Measurements from ENCODE around the gene LIG1. TPM values are rescaled to one million over a fixed set of nuclear protein-coding genes. Genes with fewer than 3 reads are reported as not detected.

LIG1 gene
- 10 to 100 TPM; 12.8 to 54.4 (median 24.0) TPM for total RNA-seq

- ATAC-seq (replicated peaks in 6 of 8) = peak; percentile 87 to 94 (median 90)
- H3K4me1 ChIP-seq (replicated peaks in 1 of 2) = peaks cover 8% of the 10 kb centered on the region in 2 donors
- in situ Hi-C loops (cut with MboI; ENCODE audit: low pct_unique_long_range_greater_than_20kb in 2 of 9, low sequenced_read_pairs in 9 of 9, unreplicated experiment in 9 of 9) = loop anchor here in 3 of 9 experiments (25.0 kb wide), 1 partner anchor 208 kb away; no protein-coding TSS in a partner anchor
- WGBS, 10 experiments = 0% methylated on average over 1 to 2 of the region's 82 CpGs; no CpG with 5 or more reads in 7 of the 10 experiments
- peak within 1 kb of the TSS; percentile 58 to 77 (median 68) for H3K4me3 ChIP-seq
- H3K27ac ChIP-seq = peak within 1 kb of the TSS; percentile 91 to 94
Observed at GRCh38 chr19:48169939-48170803, at the start of gene LIG1, which contains the start of gene ZSWIM9. Gene LIG1, minus strand, starts transcription at chr19:48170344. Its CDS starts 4,778 bp downstream, at chr19:48165566. Gene ZSWIM9, plus strand, starts transcription at chr19:48170680. Its CDS starts 1,123 bp downstream, at chr19:48171803.

- in situ Hi-C loops (cut with MboI; ENCODE audit: low pct_unique_long_range_greater_than_20kb in 2 of 9, low sequenced_read_pairs in 9 of 9, unreplicated experiment in 9 of 9) = no loop called here
- H3K4me3 ChIP-seq = no peak overlapping the region
- peak overlapping the region in 1 of 2 donors; percentile 48 for H3K27ac ChIP-seq
- peak in 4 of 8 experiments; percentile 20 to 77 (median 56) for ATAC-seq (replicated peaks in 6 of 8)
- whole genome bisulfite sequencing, 10 experiments = 43 to 77% (median 61%) methylated on average over 2 to 6 of the region's 6 CpGs; no CpG with 5 or more reads in 2 of the 10 experiments
- peaks cover 0 to 12% of the 10 kb centered on the region in 2 donors for H3K4me1 ChIP-seq (replicated peaks in 1 of 2)
Observed at GRCh38 chr19:48218997-48219396, 48.9 kb upstream of the LIG1 start.

DNA sequence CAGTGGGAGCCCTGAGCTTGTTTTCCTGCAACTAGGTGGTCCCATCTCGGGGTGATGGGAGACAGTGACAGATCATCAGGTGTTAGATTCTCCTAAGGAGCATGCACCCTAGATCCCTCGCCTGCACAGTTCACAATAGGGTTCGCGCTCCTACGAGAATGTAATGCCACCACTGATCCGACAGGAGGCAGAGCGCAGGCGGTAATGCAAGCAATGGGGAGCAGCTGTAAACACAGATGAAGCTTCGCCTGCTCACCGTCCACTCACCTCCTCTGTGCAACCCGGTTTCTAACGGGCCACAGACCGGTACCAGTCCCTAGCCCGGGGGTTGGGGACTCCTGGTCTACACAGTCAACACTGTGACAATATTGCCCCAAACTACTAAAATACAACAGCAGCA, 46.8 kb upstream of the LIG1 start:
- Histone ChIP-seq H3K4me1 (replicated peaks in 1 of 2) (peaks cover 0 to 12% of the 10 kb centered on the region in 2 donors), H3K4me3 (no peak overlapping the region), H3K27ac (no peak overlapping the region)
- in situ Hi-C loops (cut with MboI; ENCODE audit: low pct_unique_long_range_greater_than_20kb in 2 of 9, low sequenced_read_pairs in 9 of 9, unreplicated experiment in 9 of 9) = no loop called here
- 66 to 100% (median 88%) methylated on average over 2 to 12 of the region's 14 CpGs; no CpG with 5 or more reads in 5 of the 10 experiments for whole genome bisulfite sequencing, 10 experiments
- no peak for ATAC-seq (replicated peaks in 6 of 8)

DNA sequence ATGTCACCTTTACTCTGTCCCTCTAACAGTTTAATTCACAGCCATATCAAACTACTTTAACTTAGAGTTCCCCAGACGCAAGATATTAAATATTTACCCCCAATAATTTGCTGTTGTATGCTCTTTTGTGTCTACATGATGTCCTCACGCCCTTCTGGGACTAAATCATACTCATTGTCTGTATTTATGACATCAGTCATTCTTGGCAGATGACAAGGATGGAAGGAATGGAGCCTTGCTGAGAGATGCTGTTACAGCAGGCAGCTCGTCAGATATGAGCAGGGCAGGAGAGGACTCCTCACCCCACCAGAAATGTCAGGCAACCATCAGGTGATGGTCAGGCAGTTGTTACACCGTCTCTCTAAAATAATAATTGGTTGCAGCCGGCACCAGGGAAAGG, 43.8 kb upstream of the LIG1 start:
- 60 to 100% (median 92%) methylated on average over 1 to 5 of the region's 5 CpGs; no CpG with 5 or more reads in 1 of the 10 experiments for WGBS, 10 experiments
- Histone ChIP-seq H3K4me1 (replicated peaks in 1 of 2) (peaks cover 0 to 6% of the 10 kb centered on the region in 2 donors), H3K4me3 (no peak overlapping the region), H3K27ac (no peak overlapping the region)
- in situ Hi-C loops (cut with MboI; ENCODE audit: low pct_unique_long_range_greater_than_20kb in 2 of 9, low sequenced_read_pairs in 9 of 9, unreplicated experiment in 9 of 9) = no loop called here
- ATAC-seq (replicated peaks in 6 of 8) = no peak

DNA sequence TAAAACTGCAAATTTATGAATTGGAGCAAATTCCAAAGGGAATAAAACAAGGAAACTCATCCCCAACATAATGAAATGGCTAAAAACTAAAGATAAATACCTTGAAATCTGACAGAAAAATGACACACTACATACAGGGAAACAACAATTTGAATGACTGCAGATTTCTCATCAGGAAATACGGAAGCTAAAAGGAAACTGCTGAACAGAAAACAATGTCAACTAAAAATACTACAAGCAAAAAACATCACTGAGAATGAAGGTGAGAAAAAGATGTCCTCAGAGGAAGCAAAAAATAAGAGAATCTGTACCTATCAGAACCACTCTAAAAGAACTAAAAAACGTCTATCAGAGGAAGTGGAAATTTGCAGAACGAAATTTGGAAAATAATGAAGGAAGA, 39.9 kb upstream of the LIG1 start:
- Histone ChIP-seq H3K4me1 (replicated peaks in 1 of 2) (no peaks in the 10 kb centered on the region), H3K4me3 (no peak overlapping the region), H3K27ac (no peak overlapping the region)
- no peak for ATAC-seq (replicated peaks in 6 of 8)
- in situ Hi-C loops (cut with MboI; ENCODE audit: low pct_unique_long_range_greater_than_20kb in 2 of 9, low sequenced_read_pairs in 9 of 9, unreplicated experiment in 9 of 9) = no loop called here
- 51 to 100% (median 81%) methylated on average over 1 to 3 of the region's 3 CpGs for WGBS, 10 experiments

DNA sequence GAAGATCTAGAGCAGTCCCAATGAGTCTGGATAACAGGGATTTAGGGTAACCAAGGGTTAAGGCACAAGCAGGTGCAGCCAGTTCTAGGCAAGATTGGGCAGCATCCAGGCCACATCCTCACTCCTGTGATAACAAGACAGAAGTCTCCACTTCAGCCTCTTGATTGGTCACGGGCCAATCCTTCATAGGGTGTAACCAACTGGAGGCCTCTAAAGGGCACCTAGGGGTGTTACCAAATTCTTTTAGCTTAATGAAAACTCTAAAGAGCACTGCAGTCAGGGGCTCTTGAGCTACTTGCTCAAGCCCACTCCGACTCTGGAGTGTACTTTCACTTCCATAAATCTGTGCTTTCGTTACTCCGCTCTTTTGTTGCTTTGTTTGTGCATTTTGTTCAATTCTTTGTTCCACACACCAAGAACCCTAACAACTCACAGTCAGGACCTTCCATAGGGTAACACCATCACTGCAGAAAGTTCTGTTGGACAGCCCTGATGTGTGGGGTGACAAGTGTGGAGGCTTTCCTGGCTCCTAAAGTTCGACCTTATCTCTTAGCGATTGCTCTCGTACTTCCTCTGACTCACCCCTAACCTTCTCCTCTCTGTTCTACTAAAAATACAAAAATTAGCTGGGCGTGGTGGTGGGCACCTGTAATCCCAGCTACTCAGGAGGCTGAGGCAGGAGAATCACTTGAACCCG, 36.4 kb upstream of the LIG1 start:
- ATAC-seq (replicated peaks in 6 of 8) = no peak
- no peak overlapping the region for H3K4me3 ChIP-seq
- no peak overlapping the region for H3K27ac ChIP-seq
- H3K4me1 ChIP-seq (replicated peaks in 1 of 2) = peaks cover 5% of the 10 kb centered on the region in 2 donors
- WGBS, 10 experiments = 90 to 100% (median 97%) methylated on average over 2 to 6 of the region's 9 CpGs; no CpG with 5 or more reads in 2 of the 10 experiments
- in situ Hi-C loops (cut with MboI; ENCODE audit: low pct_unique_long_range_greater_than_20kb in 2 of 9, low sequenced_read_pairs in 9 of 9, unreplicated experiment in 9 of 9) = no loop called here

- WGBS, 10 experiments = 0 to 2% (median 0%) methylated on average over 1 to 24 of the region's 34 CpGs; no CpG with 5 or more reads in 1 of the 10 experiments
- Histone ChIP-seq H3K27ac (peak overlapping the region; percentile 0 to 31), H3K4me3 (peak overlapping the region; percentile 33 to 44 (median 34)), H3K4me1 (replicated peaks in 1 of 2) (peaks cover 5% of the 10 kb centered on the region in 2 donors)
- in situ Hi-C loops (cut with MboI; ENCODE audit: low pct_unique_long_range_greater_than_20kb in 2 of 9, low sequenced_read_pairs in 9 of 9, unreplicated experiment in 9 of 9) = no loop called here
- ATAC-seq (replicated peaks in 6 of 8) = peak; percentile 95 to 98 (median 97)
Observed at GRCh38 chr19:48203794-48204628, 33.9 kb upstream of the LIG1 start.

DNA sequence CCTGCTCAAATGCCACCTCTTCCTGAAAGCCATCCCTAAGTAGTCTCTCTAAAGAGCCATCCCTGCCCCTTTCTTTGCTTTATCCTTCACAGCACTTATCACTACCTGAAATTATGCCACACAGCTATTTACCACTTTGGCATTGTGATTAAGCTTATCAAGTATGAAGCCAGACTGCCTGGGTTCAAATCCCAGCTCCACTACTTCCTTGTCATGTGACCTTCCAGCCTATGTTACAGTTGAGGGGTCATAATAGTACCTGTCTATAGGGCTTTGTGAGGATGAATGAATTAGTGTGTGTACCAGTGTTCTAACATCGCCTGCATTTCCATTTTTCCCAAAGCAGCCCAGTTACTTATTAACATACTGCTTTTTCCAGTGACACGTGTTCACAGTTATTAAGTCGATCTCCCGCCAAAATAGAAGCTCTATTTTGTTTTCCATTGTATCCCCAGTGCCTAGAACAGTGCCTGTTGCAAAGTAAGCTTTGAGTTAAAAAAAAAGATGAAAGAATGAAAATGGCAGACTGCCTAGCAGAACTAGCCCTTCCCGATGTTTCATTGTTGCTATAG, 33.2 kb upstream of the LIG1 start:
- in situ Hi-C loops (cut with MboI; ENCODE audit: low pct_unique_long_range_greater_than_20kb in 2 of 9, low sequenced_read_pairs in 9 of 9, unreplicated experiment in 9 of 9) = no loop called here
- no peak for ATAC-seq (replicated peaks in 6 of 8)
- WGBS, 10 experiments = 0 to 40% (median 2%) methylated on average over 1 to 5 of the region's 5 CpGs
- H3K4me1 ChIP-seq (replicated peaks in 1 of 2) = peaks cover 5% of the 10 kb centered on the region in 2 donors
- peak overlapping the region; percentile 0 to 31 for H3K27ac ChIP-seq
- peak overlapping the region; percentile 20 to 44 (median 28) for H3K4me3 ChIP-seq

DNA sequence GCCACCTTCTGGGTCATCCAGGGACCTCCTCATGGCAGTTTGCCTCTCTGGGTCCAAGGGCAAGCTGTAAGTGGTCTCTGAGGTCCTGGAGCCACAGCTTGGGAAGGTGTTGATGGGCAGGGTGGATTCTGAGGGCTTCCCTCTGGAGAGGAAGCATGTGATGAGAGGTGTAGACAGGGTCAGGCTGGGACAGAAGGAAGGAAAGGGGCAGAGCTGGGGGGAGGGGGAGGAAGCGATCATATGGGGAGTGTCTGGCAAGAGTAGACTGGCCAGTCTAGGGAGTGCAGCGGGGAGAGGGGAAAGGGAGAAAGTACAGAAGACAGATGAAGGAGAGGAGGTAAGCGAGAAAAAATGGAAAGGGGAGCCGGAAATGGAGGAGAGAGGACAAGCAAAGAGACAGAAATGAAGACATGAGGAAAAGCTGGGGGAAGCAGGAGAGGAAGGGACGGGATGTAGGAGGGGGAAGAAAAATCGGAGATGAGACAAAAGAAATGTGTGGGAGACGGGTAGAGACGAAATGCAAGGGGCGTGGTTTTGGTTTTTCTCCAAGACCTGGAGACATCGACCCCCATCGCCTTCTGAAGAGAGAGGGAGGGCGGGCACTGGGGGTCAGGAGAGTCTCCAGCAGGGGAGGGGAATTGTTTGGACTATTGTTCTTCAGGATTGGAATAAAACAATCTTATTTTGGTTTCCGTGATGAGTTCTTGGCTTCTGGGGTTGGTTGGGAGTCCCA, 27.0 kb upstream of the LIG1 start:
- in situ Hi-C loops (cut with MboI; ENCODE audit: low pct_unique_long_range_greater_than_20kb in 2 of 9, low sequenced_read_pairs in 9 of 9, unreplicated experiment in 9 of 9) = no loop called here
- peaks cover 8 to 17% of the 10 kb centered on the region in 2 donors for H3K4me1 ChIP-seq (replicated peaks in 1 of 2)
- no peak overlapping the region for H3K27ac ChIP-seq
- 13 to 86% (median 65%) methylated on average over 2 to 12 of the region's 13 CpGs; no CpG with 5 or more reads in 3 of the 10 experiments for WGBS, 10 experiments
- no peak overlapping the region for H3K4me3 ChIP-seq
- peak in 7 of 8 experiments; percentile 18 to 63 (median 37) for ATAC-seq (replicated peaks in 6 of 8)

GRCh38 chr19:48196321-48196763, 26.2 kb upstream of the LIG1 start:
- in situ Hi-C loops (cut with MboI; ENCODE audit: low pct_unique_long_range_greater_than_20kb in 2 of 9, low sequenced_read_pairs in 9 of 9, unreplicated experiment in 9 of 9) = no loop called here
- WGBS, 10 experiments = 92 to 100% methylated on average over 5 to 7 of the region's 23 CpGs; no CpG with 5 or more reads in 8 of the 10 experiments
- ATAC-seq (replicated peaks in 6 of 8) = peak in 3 of 8 experiments; percentile 7 to 58 (median 11)
- peaks cover 8 to 17% of the 10 kb centered on the region in 2 donors for H3K4me1 ChIP-seq (replicated peaks in 1 of 2)
- H3K4me3 ChIP-seq = no peak overlapping the region
- peak overlapping the region in 1 of 2 donors; percentile 32 for H3K27ac ChIP-seq
